Heart left ventricle (tissue), 16 donors: ENCODE data around the gene NINJ1. TPM values are rescaled to one million over a fixed set of nuclear protein-coding genes. Genes with fewer than 3 reads are reported as not detected.
A peak's percentile ranks its signal among the peaks of the same experiment; 100 is the strongest.

ENCODE experiments used
- ATAC-seq, 4 donors: fragments of 200-7000 bp; cut with Tn5 transposase; one replicate each; pipeline ENCODE4 v1.9.1; 2020 to 2022; ENCODE audit warnings: moderate library complexity in 4 of 4, mild to moderate bottlenecking in 3 of 4, moderate number of reproducible peaks in 1 of 4
- DNase-seq, 5 donors: peaks; one replicate each; pipeline ENCODE4 v3.0.0-alpha.2; 2020
- H3K27ac ChIP-seq, 12 donors: fragments of 200-600 bp; sonication (generic) in 4 of 12; one replicate each; pipeline versions ENCODE4 v1.5.0 to v1.8.0; 2016 to 2022; ENCODE audit warnings: mild to moderate bottlenecking in 2 of 12
- H3K27me3 ChIP-seq, 9 donors: fragments of 200-600 bp; sonication (generic) in 2 of 9; one replicate each; pipeline versions ENCODE4 v1.5.1 to v1.8.0; 2016 to 2022; ENCODE audit warnings: mild to moderate bottlenecking in 3 of 9
- H3K36me3 ChIP-seq, 9 donors: fragments of 200-600 bp; sonication (generic) in 2 of 9; one replicate each; pipeline versions ENCODE4 v1.5.0 to v1.8.0; 2018 to 2022; ENCODE audit warnings: mild to moderate bottlenecking in 2 of 9
- H3K4me1 ChIP-seq, 12 donors: fragments of 200-600 bp; sonication (generic) in 4 of 12; one replicate each; pipeline versions ENCODE4 v1.5.0 to v1.8.0; 2016 to 2022; ENCODE audit warnings: mild to moderate bottlenecking in 3 of 12
- H3K4me3 ChIP-seq, 12 donors: fragments of 200-600 bp; sonication (generic) in 4 of 12; one replicate each; pipeline versions ENCODE4 v1.5.0 to v1.8.0; 2017 to 2022; ENCODE audit warnings: mild to moderate bottlenecking in 9 of 12, moderate library complexity in 4 of 12
- H3K9me3 ChIP-seq, 12 donors: fragments of 200-600 bp; sonication (generic) in 4 of 12; one replicate each; pipeline versions ENCODE4 v1.5.0 to v1.8.0; 2016 to 2022; ENCODE audit warnings: mild to moderate bottlenecking in 1 of 12
- CTCF ChIP-seq, 12 donors: fragments of 200-600 bp; sonication (generic) in 4 of 12; IDR thresholded peaks; one replicate each; pipeline versions ENCODE4 v1.5.0 to v1.8.0; 2018 to 2022; ENCODE audit warnings: antibody characterized with exemption in 12 of 12, mild to moderate bottlenecking in 5 of 12
- POLR2A ChIP-seq, 2 donors: fragments of 450-650 bp; IDR thresholded peaks; one replicate each; pipeline ENCODE4 v1.6.1; 2017; ENCODE audit warnings: antibody characterized with exemption in 2 of 2, mild to moderate bottlenecking in 2 of 2, moderate library complexity in 2 of 2
- WGBS, 4 donors: extraction: QIAGEN DNeasy Blood & Tissue Kit in 2 of 4; methylation state at CpG; one replicate each; pipeline versions ENCODE4 v1.1.5 to v1.1.7; 2013 to 2018; 5-methylcytosine and 5-hydroxymethylcytosine counted together
- intact Hi-C, 10 donors: fragments of 100-400 bp; cut with DNase I; formaldehyde crosslinking; loops; one replicate each; pipeline versions ENCODE4 v1.11.1 to v1.14.2; 2022
- polyA plus RNA-seq, 2 donors: library from polyadenylated mRNA; stranded (reverse); fragments of 200-250 nt; gene quantifications; one replicate each; pipeline ENCODE4 v1.2.3, GENCODE V29; 2013
- total RNA-seq, 9 donors: library from RNA; depleted of rRNA in 2 of 9; stranded (reverse); fragments of >200 nt in 2 of 9; fragmentation: NEBNext Ultra II Directional in 3 of 9; extraction: Animal tissue kit (Norgen Biotek cat#: 25700) in 3 of 9; gene quantifications; one replicate each; pipeline versions ENCODE4 v1.1.0 to v1.2.4, GENCODE V29; 2016 to 2023
- donor health status: ischemic (EF 13 %, LVEDD 7.1; RV severe dilation, severe dysfunction).
- donor health status: healthy with polysubstance abuse.
- donor health status: DM: no; HTN: yes; CAD: no.
- donor health status: DM: no; HTN: no; CAD: no.
- donor health status: ischemic (EF 25% LVEDD 6.9; RV normal size, moderate dysfunction).
- donor health status: ischemic (EF 25% LVEDD 5.7; RV mildly dilated, moderate dysfunction).
- donor health status: healthy.
- donor health status: DM: yes; HTN: yes; CAD: no.
- donor health status: ischemic (EF 35%, LVEDD 5.7; RV mildly dilated, moderate dysfunction).
- donor health status: nonischemic (EF 11% LVEDD 7.7; RV severe dilation, severe dysfunction).
- donor health status: DM: yes; HTN: yes; CAD: no.
- donor health status: PGD.
- donor health status: ischemic (EF 29% LVEDD 5.4; RV normal size, mild dysfunction).
- donor health status: nonischemic (EF 23%, LVEDD 6.1; RV moderate dilation, normal function).

NINJ1 gene
- total and polyA plus RNA-seq, 11 donors: 42.2 to 96.1 (median 52.9) TPM

DNA sequence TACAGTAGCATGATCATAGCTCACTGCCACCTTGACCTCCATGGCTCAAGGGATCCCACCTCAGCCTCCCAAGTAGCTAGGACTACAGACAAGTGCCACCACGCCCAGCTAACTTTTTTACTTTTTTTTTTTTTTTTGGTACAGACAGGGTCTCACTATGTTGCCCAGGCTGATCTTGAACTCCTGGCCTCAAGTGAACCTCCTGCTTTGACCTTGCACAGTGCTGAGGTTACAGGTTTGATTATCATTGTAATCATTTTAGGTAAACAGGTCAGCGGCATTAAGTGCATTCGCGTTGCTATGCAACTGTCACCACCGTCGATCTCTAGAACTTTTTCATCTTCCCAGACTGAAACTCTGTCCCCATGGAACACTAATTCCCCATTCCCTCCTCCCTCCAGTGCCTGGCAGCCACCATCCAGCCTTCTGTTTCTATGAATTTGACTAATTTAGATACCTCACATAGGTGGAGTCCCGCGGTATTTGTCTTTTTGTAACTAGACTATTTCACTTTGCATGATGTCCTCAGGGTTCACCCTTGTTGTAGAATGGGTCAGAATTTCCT, 43.9 kb downstream of the NINJ1 start:
- Histone ChIP-seq H3K4me1 (peaks cover 5 to 29% (median 22%) of the 10 kb centered on the region in 12 donors), H3K27me3 (no peaks in the 10 kb centered on the region), H3K9me3 (peaks cover 0 to 14% (median 0%) of the 10 kb centered on the region in 12 donors), H3K27ac (no peak overlapping the region), H3K4me3 (no peak overlapping the region), H3K36me3 (no peaks in the 10 kb centered on the region)
- WGBS, 4 donors: 86 to 91% (median 87%) methylated on average over 8 of the region's 8 CpGs
- intact Hi-C loops: loop anchor here in 3 of 10 donors (5.0 to 10.0 kb wide), 3 partner anchors 33 to 475 kb away; partner anchors contain the start of gene SUSD3 (in 1 of the 3)
- ATAC-seq (no peak), DNase-seq (no peak)
- TF ChIP-seq POLR2A (IDR thresholded peaks at IDR 0.05) (no peak), CTCF (IDR thresholded peaks at IDR 0.05) (no peak)

DNA sequence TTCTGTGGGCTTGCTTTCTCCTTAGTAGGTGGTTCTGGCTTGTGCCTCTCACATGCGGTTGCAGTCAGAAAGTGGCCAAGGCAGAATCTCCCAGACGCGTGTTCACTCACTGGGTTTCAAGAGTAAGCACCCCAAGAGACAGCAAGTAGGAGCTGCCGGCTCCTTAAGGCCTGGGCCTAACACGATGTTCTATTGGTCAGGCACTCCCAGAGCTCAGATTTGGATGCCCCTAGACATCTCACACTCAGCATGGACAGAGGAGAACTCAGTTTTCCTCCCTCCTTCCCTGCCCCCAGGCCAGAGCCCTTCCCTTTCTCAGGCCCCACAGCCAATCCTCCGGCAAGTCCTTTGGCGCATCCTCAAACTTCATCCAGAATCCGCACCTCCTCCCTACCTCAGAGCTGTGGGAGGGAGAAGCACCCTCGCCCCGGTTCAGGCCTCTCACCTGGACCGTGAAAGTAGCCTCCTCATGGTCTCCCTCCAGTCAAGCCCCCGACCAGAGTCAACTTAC, 44.5 kb downstream of the NINJ1 start:
- intact Hi-C loops: loop anchor here in 1 of 10 donors (10.0 kb wide), 2 partner anchors 75 to 125 kb away; no protein-coding TSS in a partner anchor
- Histone ChIP-seq H3K9me3 (peaks cover 0 to 14% (median 0%) of the 10 kb centered on the region in 12 donors), H3K4me3 (no peak overlapping the region), H3K4me1 (peaks cover 4 to 22% (median 16%) of the 10 kb centered on the region in 12 donors), H3K36me3 (no peaks in the 10 kb centered on the region), H3K27ac (no peak overlapping the region), H3K27me3 (no peaks in the 10 kb centered on the region)
- WGBS, 4 donors: 91 to 95% (median 93%) methylated on average over 12 of the region's 12 CpGs
- no peak for ATAC-seq
- TF ChIP-seq POLR2A (IDR thresholded peaks at IDR 0.05): no peak
- peak in 1 of 5 donors; percentile 11 for DNase-seq

DNA sequence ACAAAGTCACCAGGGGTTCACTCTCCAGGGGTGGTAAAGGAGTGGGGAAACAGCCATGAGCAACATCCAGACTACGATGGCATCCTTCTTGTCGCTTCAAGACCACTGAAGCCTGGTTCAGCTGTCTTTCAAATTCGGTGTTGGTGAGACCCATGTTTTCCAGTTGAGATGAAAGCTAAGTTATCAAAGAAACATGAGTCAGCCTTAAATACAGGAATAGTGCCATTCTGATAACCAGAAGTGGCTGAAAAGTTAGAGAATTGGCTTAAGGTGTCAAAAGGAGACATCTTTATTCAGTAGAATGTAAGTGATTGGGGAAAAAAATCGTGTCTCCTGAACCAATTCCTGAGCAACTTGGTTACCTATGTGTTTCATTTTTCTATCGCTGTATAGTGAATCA, 45.0 kb downstream of the NINJ1 start:
- ATAC-seq: no peak
- no peak overlapping the region for H3K27ac ChIP-seq

DNA sequence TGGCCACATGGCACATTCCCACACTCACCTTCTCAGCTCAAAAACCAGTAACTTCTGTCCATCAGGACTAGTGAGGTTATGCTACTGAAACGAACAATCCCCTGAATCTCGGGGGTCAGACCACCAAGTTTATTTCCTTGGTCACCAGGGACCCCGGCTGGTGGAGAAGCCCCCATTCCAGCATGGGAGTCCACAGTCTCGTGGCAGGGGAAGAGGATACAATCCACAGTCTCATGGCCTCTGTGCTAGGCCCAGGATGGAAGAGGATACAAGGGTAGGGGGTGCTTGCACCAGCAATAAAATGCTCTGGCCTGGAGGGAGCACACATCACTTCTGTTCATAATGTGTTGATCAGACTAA, 45.4 kb downstream of the NINJ1 start:
- Histone ChIP-seq H3K27me3 (no peaks in the 10 kb centered on the region), H3K27ac (no peak overlapping the region), H3K36me3 (no peaks in the 10 kb centered on the region), H3K4me3 (no peak overlapping the region), H3K9me3 (peaks cover 0 to 14% (median 0%) of the 10 kb centered on the region in 12 donors), H3K4me1 (peaks cover under 1 to 14% (median 8%) of the 10 kb centered on the region in 12 donors)
- ATAC-seq (no peak), DNase-seq (peak in 1 of 5 donors; percentile 6)
- TF ChIP-seq POLR2A (IDR thresholded peaks at IDR 0.05): no peak
- TF ChIP-seq CTCF (IDR thresholded peaks at IDR 0.05): no peak
- WGBS, 4 donors: 97 to 98% (median 98%) methylated on average over 4 of the region's 4 CpGs
- intact Hi-C loops: loop anchor here in 1 of 10 donors (10.0 kb wide), 2 partner anchors 74 to 124 kb away; no protein-coding TSS in a partner anchor

More for the DNA sequence above, 45.0 kb downstream of the NINJ1 start:
- no peak for DNase-seq
- 81 to 92% (median 87%) methylated on average over 5 of the region's 5 CpGs for WGBS, 4 donors
- no peaks in the 10 kb centered on the region for H3K27me3 ChIP-seq
- no peak for TF ChIP-seq POLR2A (IDR thresholded peaks at IDR 0.05)
- no peak for TF ChIP-seq CTCF (IDR thresholded peaks at IDR 0.05)
- H3K36me3 ChIP-seq: no peaks in the 10 kb centered on the region
- peaks cover 0 to 14% (median 0%) of the 10 kb centered on the region in 12 donors for H3K9me3 ChIP-seq
- intact Hi-C loops: loop anchor here in 1 of 10 donors (10.0 kb wide), 2 partner anchors 74 to 124 kb away; no protein-coding TSS in a partner anchor
- H3K4me1 ChIP-seq: peaks cover 4 to 17% (median 12%) of the 10 kb centered on the region in 12 donors
- no peak overlapping the region for H3K4me3 ChIP-seq
